Mesendoderm (in vitro differentiated cells): ENCODE measurements around the gene UBE2J2.

Source experiments
- DNase-seq: peaks from one replicate; pipeline ENCODE4 v3.0.0; 2013
- H2AK5ac ChIP-seq: 2 replicates; pipeline ENCODE4 v1.6.1; 2013; ENCODE audit warnings: low read length, inconsistent platforms
- H2BK120ac ChIP-seq: 2 replicates; pipeline ENCODE4 v1.6.1; 2013; ENCODE audit warnings: low read depth, mild to moderate bottlenecking, low read length, moderate library complexity, mixed read lengths
- H2BK15ac ChIP-seq: replicated peaks from 2 replicates; pipeline ENCODE4 v1.6.1; 2013; ENCODE audit warnings: low read depth, mild to moderate bottlenecking, moderate library complexity
- H2BK5ac ChIP-seq: 2 replicates; pipeline ENCODE4 v1.6.1; 2013; ENCODE audit warnings: low read length, inconsistent platforms
- H3K18ac ChIP-seq: 2 replicates; pipeline ENCODE4 v1.6.1; 2013; ENCODE audit warnings: mild to moderate bottlenecking, low read length, mixed read lengths
- H3K23ac ChIP-seq: one replicate; pipeline ENCODE4 v1.6.1; 2013; ENCODE audit warnings: low read length
- H3K27ac ChIP-seq: 2 replicates; pipeline ENCODE4 v1.5.1; 2013; ENCODE audit warnings: low read depth, mild to moderate bottlenecking, inconsistent platforms, low read length, moderate library complexity
- H3K27me3 ChIP-seq: 2 replicates; pipeline ENCODE4 v1.6.1; 2013; ENCODE audit warnings: low read length, control low read depth, mild to moderate bottlenecking, inconsistent platforms; ENCODE audit not compliant: insufficient read depth, poor library complexity
- H3K36me3 ChIP-seq: 2 replicates; pipeline ENCODE4 v1.6.1; 2013; ENCODE audit warnings: low read length, inconsistent platforms; ENCODE audit not compliant: control insufficient read depth, insufficient read depth
- H3K4ac ChIP-seq: one replicate; pipeline ENCODE4 v1.6.1; 2013; ENCODE audit warnings: low read depth, mild to moderate bottlenecking, low read length, moderate library complexity
- H3K4me1 ChIP-seq: 2 replicates; pipeline ENCODE4 v1.6.1; 2013; ENCODE audit warnings: low read depth, low read length, inconsistent platforms; ENCODE audit not compliant: control insufficient read depth
- H3K4me2 ChIP-seq: 2 replicates; pipeline ENCODE4 v1.6.1; 2013; ENCODE audit warnings: low read length
- H3K4me3 ChIP-seq: 2 replicates; pipeline ENCODE4 v1.5.1; 2013; ENCODE audit warnings: mild to moderate bottlenecking, low read length
- H3K56ac ChIP-seq: one replicate; pipeline ENCODE4 v1.6.1; 2013; ENCODE audit warnings: low read length
- H3K79me1 ChIP-seq: 2 replicates; pipeline ENCODE4 v1.6.1; 2013; ENCODE audit warnings: low read length, inconsistent platforms
- H3K79me2 ChIP-seq: 2 replicates; pipeline ENCODE4 v1.6.1; 2013; ENCODE audit warnings: mild to moderate bottlenecking, low read length; ENCODE audit not compliant: control insufficient read depth, insufficient read depth
- H3K9ac ChIP-seq: 2 replicates; pipeline ENCODE4 v1.6.1; 2013; ENCODE audit warnings: low read length, inconsistent platforms
- H4K5ac ChIP-seq: one replicate; pipeline ENCODE4 v1.6.1; 2013; ENCODE audit warnings: low read length
- H4K8ac ChIP-seq: one replicate; pipeline ENCODE4 v1.6.1; 2013; ENCODE audit warnings: low read depth, mild to moderate bottlenecking, control low read depth, low read length, moderate library complexity
- WGBS: extraction: QIAGEN DNeasy Blood & Tissue Kit; methylation state at CpG from one replicate; pipeline ENCODE4 v1.1.7; 2013; ENCODE audit warnings: low lambda C conversion rate, missing lambda C conversion rate; ENCODE audit not compliant: insufficient coverage; ENCODE audit errors: extremely low coverage; 5-methylcytosine and 5-hydroxymethylcytosine counted together

The UBE2J2 gene

DNA sequence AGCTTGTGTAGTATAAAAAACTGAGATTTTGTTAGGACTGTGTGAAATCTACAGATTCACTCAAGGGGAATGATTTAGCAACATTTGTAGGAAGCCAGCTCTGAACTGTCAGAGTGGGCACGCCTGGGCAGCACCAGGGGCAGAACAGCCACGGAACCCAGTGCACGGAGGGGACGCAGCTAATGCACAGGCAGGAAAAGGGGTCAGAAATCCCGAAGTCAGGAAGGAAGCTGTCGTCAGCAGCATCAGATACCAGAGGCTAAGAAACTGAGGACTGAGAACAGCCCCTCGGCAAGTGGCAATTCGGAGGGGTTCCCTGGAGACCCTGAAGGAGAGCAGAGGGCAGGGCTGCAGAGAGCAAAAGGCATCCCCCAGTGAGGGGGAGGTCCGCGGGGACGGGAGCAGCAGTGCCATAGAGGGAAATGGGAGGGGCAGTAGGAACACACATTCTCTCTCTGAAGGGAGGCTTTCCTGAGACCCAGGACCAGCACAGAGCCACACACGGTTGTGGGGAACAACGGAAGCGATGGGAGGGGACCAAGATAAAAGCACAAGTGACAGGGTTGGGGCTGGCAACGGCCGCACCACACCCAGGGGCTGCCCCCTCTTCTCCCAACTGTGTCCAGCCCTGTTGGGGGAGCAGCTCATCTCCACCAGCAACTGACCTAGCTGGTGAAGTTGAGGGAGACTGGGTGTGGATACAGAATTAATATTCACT is 12.7 kb downstream of the UBE2J2 start:
- Histone ChIP-seq H3K79me2 (no peaks in the 10 kb centered on the region), H4K8ac (no peak overlapping the region), H3K56ac (no peak overlapping the region), H3K9ac (no peak overlapping the region), H3K4ac (no peak overlapping the region), H3K4me2 (no peak overlapping the region), H2BK5ac (no peak overlapping the region), H3K18ac (no peak overlapping the region), H2BK15ac (no peak overlapping the region), H4K5ac (no peak overlapping the region), H3K4me1 (no peaks in the 10 kb centered on the region), H2BK120ac (no peak overlapping the region), H2AK5ac (no peak overlapping the region), H3K4me3 (no peak overlapping the region), H3K27ac (no peak overlapping the region), H3K36me3 (peaks cover 14% of the 10 kb centered on the region), H3K23ac (no peak overlapping the region), H3K27me3 (no peaks in the 10 kb centered on the region), H3K79me1 (peaks cover 10% of the 10 kb centered on the region)
- WGBS: no CpG with 5 or more reads among the region's 16 CpGs
- no peak for DNase-seq

GRCh38 chr1:1259951-1260600 is 13.6 kb downstream of the UBE2J2 start:
- DNase-seq: no peak
- Histone ChIP-seq H3K79me1 (peaks cover 11% of the 10 kb centered on the region), H4K8ac (no peak overlapping the region), H2BK5ac (no peak overlapping the region), H3K79me2 (no peaks in the 10 kb centered on the region), H3K4ac (no peak overlapping the region), H4K5ac (no peak overlapping the region), H2BK120ac (no peak overlapping the region), H2BK15ac (no peak overlapping the region), H3K4me3 (no peak overlapping the region), H3K27me3 (no peaks in the 10 kb centered on the region), H3K23ac (no peak overlapping the region), H2AK5ac (no peak overlapping the region), H3K4me2 (no peak overlapping the region), H3K56ac (no peak overlapping the region), H3K36me3 (peaks cover 19% of the 10 kb centered on the region), H3K4me1 (no peaks in the 10 kb centered on the region), H3K27ac (no peak overlapping the region), H3K9ac (no peak overlapping the region), H3K18ac (no peak overlapping the region)
- WGBS: no CpG with 5 or more reads among the region's 26 CpGs

- no peak overlapping the region for H4K5ac ChIP-seq
- H3K4ac ChIP-seq: no peak overlapping the region
- H2AK5ac ChIP-seq: no peak overlapping the region
- no peak overlapping the region for H3K4me3 ChIP-seq
- no peak overlapping the region for H3K56ac ChIP-seq
- no peak overlapping the region for H3K27ac ChIP-seq
- H2BK5ac ChIP-seq: no peak overlapping the region
- H2BK15ac ChIP-seq: no peak overlapping the region
- no peaks in the 10 kb centered on the region for H3K27me3 ChIP-seq
- H3K36me3 ChIP-seq: peaks cover 20% of the 10 kb centered on the region
- no peak overlapping the region for H3K9ac ChIP-seq
- no peak for DNase-seq
- H3K79me1 ChIP-seq: peaks cover 10% of the 10 kb centered on the region
- H2BK120ac ChIP-seq: no peak overlapping the region
- H3K4me1 ChIP-seq: no peaks in the 10 kb centered on the region
- H3K79me2 ChIP-seq: no peaks in the 10 kb centered on the region
- H3K23ac ChIP-seq: no peak overlapping the region
- H3K4me2 ChIP-seq: no peak overlapping the region
- H4K8ac ChIP-seq: no peak overlapping the region
- no peak overlapping the region for H3K18ac ChIP-seq
- no CpG with 5 or more reads among the region's 18 CpGs for WGBS
These were observed 14.1 kb downstream of the UBE2J2 start for GRCh38 chr1:1259540-1259939.

- H4K8ac ChIP-seq: no peak overlapping the region
- H3K27ac ChIP-seq: no peak overlapping the region
- H3K4me1 ChIP-seq: no peaks in the 10 kb centered on the region
- no peak overlapping the region for H2BK5ac ChIP-seq
- H2BK120ac ChIP-seq: no peak overlapping the region
- peaks cover 20% of the 10 kb centered on the region for H3K36me3 ChIP-seq
- H3K23ac ChIP-seq: no peak overlapping the region
- H3K9ac ChIP-seq: no peak overlapping the region
- no CpG with 5 or more reads among the region's 22 CpGs for WGBS
- no peak overlapping the region for H4K5ac ChIP-seq
- H2AK5ac ChIP-seq: no peak overlapping the region
- no peaks in the 10 kb centered on the region for H3K79me2 ChIP-seq
- H3K56ac ChIP-seq: no peak overlapping the region
- no peak for DNase-seq
- peaks cover 10% of the 10 kb centered on the region for H3K79me1 ChIP-seq
- no peak overlapping the region for H3K4ac ChIP-seq
- H3K4me3 ChIP-seq: no peak overlapping the region
- H3K27me3 ChIP-seq: no peaks in the 10 kb centered on the region
- no peak overlapping the region for H3K4me2 ChIP-seq
- no peak overlapping the region for H2BK15ac ChIP-seq
- H3K18ac ChIP-seq: no peak overlapping the region
These were observed 14.6 kb downstream of the UBE2J2 start for GRCh38 chr1:1259119-1259488.

DNA sequence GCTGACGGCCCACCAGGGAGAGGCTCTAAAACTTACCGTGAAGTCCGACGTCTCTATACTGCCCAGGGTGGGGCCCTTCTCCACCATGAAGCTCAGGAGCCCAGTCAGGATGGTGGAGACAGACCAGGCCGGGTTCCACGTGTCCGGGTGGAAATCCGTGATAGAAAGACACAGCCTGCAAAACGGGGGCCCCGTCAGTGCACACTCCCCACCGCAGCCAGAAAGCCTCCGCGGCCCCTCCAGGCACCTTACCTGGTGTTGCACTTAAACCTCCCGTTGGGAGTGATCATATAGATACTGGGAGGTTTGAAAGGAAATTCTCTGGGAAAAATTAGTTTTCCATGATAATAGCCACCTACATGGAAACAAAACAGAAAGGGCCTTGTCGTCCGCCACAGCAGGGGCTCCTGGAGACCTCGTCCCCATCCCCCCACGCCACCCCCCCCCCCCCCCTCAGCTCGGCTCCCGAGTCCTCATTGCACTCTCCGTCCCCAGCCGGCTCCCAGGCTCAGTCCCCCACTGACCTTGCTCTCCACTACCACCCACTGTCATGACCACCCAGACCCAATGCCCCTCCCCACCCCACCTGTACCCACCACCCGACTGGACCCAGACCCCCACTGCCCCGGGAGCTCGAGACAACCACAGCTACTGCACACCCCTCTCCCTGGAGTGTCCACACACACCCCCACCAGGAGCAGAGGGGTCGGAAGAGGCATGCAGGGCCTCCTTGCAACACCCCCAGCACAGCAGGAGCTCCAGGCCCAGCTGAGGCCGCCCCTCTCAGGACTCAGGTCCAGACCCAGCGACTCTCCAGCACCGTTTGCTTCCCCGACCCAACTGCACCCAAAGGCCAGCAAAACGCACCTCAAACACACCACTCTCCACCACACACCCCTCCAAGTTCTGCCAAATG is 16.4 kb downstream of the UBE2J2 start:
- Histone ChIP-seq H3K27ac (no peak overlapping the region), H3K4me2 (no peak overlapping the region), H4K5ac (no peak overlapping the region), H3K79me1 (peaks cover 8% of the 10 kb centered on the region), H2BK15ac (no peak overlapping the region), H3K56ac (peak overlapping the region; percentile 15), H3K4me1 (no peaks in the 10 kb centered on the region), H3K4ac (no peak overlapping the region), H3K27me3 (no peaks in the 10 kb centered on the region), H3K4me3 (no peak overlapping the region), H2BK5ac (no peak overlapping the region), H3K36me3 (peaks cover 16% of the 10 kb centered on the region), H3K9ac (no peak overlapping the region), H4K8ac (no peak overlapping the region), H3K18ac (no peak overlapping the region), H2AK5ac (no peak overlapping the region), H3K23ac (no peak overlapping the region), H3K79me2 (no peaks in the 10 kb centered on the region), H2BK120ac (no peak overlapping the region)
- no peak for DNase-seq
- no CpG with 5 or more reads among the region's 31 CpGs for WGBS
